ENCODE results near the gene CMTM5.
"Not testable (repeated sequence)": the region's sequence is repeated elsewhere in the genome, so short reads cannot be mapped to it uniquely, and the experiment has no call there.

CMTM5 gene

DNA sequence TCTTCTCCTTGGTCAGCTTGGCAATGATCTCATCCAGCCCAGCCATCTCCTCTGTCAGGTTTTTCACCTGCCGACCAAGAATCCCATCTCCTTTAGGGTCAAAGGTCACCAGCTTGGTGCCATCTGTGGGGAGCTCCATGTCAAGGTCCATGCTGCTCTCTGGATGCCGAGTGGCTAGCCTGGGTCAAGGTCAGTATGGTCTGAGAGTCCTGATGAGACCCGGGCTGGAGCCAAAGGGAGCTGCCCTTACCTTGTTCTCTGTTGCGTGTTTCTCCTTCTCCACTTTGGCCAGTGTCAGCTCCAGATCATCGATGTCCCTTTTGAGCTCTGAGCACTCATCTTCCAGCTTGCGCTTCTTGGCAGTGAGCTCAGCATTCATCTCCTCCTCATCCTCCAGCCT is 46.8 kb downstream of the CMTM5 start:
- DNase-seq (ENCODE audit: low read depth in 1 of 2, low spot score in 1 of 2), result no peak
- TF ChIP-seq JUND (IDR thresholded peaks at IDR 0.05; ENCODE audit: low read depth), result no peak
- in situ Hi-C loops (cut with HindIII; ENCODE audit: low pct_unique_long_range_greater_than_20kb, low sequenced_read_pairs), result no loop called here

DNA sequence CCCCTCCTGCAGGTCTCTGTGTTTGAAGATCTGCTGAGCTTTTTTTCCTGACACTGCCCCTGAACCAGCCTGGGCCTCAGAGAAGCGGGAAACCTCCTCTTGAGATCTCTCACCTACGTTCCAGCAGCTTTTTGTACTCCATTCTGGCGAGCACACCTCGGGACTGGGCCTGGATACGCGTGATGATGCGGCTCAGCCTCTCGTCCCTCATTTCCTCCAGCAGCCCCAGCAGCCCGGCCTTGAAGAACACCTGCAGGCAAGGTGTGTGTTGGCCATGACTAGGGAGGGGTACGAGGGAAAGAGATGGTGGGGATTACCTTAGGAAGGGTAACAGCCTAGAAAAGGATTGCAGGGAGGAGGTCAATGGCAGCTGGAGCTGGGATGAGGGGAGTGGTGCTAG is 48.3 kb downstream of the CMTM5 start:
- no peak for TF ChIP-seq JUND (IDR thresholded peaks at IDR 0.05; ENCODE audit: low read depth)
- no peak for DNase-seq (ENCODE audit: low read depth in 1 of 2, low spot score in 1 of 2)
- in situ Hi-C loops (cut with HindIII; ENCODE audit: low pct_unique_long_range_greater_than_20kb, low sequenced_read_pairs), result no loop called here

DNA sequence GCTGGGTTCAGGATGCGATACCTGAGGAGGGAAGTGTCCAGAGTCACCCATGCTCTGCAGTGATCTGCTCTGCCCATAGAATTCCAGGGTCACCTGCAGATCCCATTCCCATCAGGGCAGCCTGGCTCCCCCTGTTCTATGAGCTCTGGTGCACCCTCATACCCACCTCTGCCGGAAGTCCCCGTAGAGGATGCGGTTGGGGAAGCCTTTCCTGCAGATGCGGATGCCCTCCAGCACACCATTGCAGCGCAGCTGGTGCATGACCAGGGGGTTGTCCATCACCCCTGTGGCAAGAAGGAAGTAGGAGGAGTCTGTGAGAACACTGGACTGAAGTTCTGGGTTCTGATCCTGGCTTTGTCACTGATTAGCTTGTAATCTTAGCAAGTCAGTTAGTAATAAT is 49.0 kb downstream of the CMTM5 start:
- DNase-seq (ENCODE audit: low read depth in 1 of 2, low spot score in 1 of 2); in situ Hi-C loops (cut with HindIII; ENCODE audit: low pct_unique_long_range_greater_than_20kb, low sequenced_read_pairs): not testable (repeated sequence)

DNA sequence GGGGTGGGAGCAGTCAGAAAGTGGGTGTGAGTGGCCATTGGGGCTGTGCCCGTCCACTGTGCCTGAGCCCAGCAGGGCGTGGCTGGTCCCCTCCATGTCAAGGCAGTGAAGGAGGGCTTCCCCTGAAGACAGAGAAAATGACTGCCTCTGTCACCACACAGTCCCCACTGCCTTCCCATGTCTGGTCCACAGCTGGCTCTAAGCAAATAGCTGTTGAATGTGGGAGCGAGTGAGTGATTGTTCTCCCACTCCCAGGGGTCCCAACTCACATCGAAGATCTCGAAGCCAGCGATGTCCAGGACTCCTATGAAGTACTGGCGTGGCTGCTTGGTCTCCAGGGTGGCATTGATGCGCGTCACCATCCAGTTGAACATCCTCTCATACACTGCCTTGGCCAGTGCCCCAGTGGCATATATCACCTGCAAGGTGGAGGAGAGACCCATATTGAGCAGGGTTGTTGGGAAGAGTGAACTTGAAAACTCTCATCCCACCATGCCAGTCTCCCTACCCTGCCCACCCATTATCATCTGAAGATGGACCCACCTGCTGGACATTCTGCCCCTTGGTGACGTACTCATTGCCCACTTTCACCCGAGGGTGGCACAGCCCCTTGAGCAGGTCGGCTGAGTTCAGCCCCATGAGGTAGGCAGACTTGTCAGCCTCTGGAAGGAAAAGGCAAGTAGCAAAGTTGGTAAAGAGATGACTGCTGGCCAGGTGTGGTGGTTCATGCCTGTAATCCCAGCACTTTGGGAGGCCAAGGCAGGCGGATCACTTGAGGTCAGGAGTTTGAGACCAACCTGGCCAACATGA is 52.0 kb downstream of the CMTM5 start:
- DNase-seq (ENCODE audit: low read depth in 1 of 2, low spot score in 1 of 2), result no peak
- TF ChIP-seq JUND (IDR thresholded peaks at IDR 0.05; ENCODE audit: low read depth), result no peak
- in situ Hi-C loops (cut with HindIII; ENCODE audit: low pct_unique_long_range_greater_than_20kb, low sequenced_read_pairs), result no loop called here
